OCI-LY7 (cell line): Measurements from ENCODE around the gene GP1BA.

Experiments
- CTCF ChIP-seq: fragments of 200-600 bp; sonication (generic); conservative IDR thresholded peaks from 2 replicates; pipeline ENCODE4 v1.5.1; 2014; ENCODE audit warnings: mild to moderate bottlenecking, antibody characterized with exemption, low read length, moderate library complexity, mixed read lengths
- EZH2phosphoT487 ChIP-seq: fragments of 200-600 bp; sonication (generic); IDR thresholded peaks from 2 replicates; pipeline ENCODE4 v1.6.1; 2018; ENCODE audit warnings: low read depth, borderline replicate concordance, mild to moderate bottlenecking, mixed run types, antibody characterized with exemption, low read length, moderate library complexity, mixed read lengths

- TF ChIP-seq CTCF (no peak), EZH2phosphoT487 (no peak)
These were observed 47.6 kb upstream of the GP1BA start for GRCh38 chr17:4884489-4884888.
